Keratinocyte (primary cell): ENCODE data around the gene DEPDC5. TPM values are rescaled to one million over a fixed set of nuclear protein-coding genes. Genes with fewer than 3 reads are reported as not detected.

Experiments
- DNase-seq: peaks from one replicate; pipeline ENCODE4 v3.0.0-alpha.2; 2011; ENCODE audit warnings: low read depth, missing footprints, low spot score
- FAIRE-seq: peaks from 2 replicates; lab custom pipeline; 2011; peaks lifted over from hg19 to GRCh38; lab: Jason Lieb, UNC
- H2AFZ ChIP-seq: 2 replicates; pipeline ENCODE4 v1.6.0; 2012; ENCODE audit warnings: low read length, control low read depth, inconsistent platforms; ENCODE audit not compliant: control insufficient read depth
- H3K27ac ChIP-seq: 2 replicates; pipeline ENCODE4 v1.5.1; 2011; ENCODE audit warnings: low read length; ENCODE audit not compliant: control insufficient read depth, insufficient read depth
- H3K27me3 ChIP-seq: 3 replicates; pipeline ENCODE4 v1.6.0; 2011; ENCODE audit warnings: low read length; ENCODE audit not compliant: control insufficient read depth, insufficient read depth; ENCODE audit errors: extremely low read depth
- H3K36me3 ChIP-seq, 2 experiments: 2 replicates in 1 of 2; 3 replicates in 1 of 2; pipeline ENCODE4 v1.5.1; 2011; ENCODE audit warnings: low read length in 2 of 2, mild to moderate bottlenecking in 1 of 2; ENCODE audit not compliant: control insufficient read depth in 2 of 2, insufficient read depth in 2 of 2; ENCODE audit errors: extremely low read depth in 1 of 2
- H3K4me1 ChIP-seq: 3 replicates; pipeline ENCODE4 v1.5.1; 2011; ENCODE audit warnings: low read length; ENCODE audit not compliant: control insufficient read depth, insufficient read depth; ENCODE audit errors: extremely low read depth
- H3K4me2 ChIP-seq: 3 replicates; pipeline ENCODE4 v1.6.0; 2011; ENCODE audit warnings: low read depth, low read length; ENCODE audit not compliant: control insufficient read depth, insufficient read depth; ENCODE audit errors: extremely low read depth
- H3K4me3 ChIP-seq, 3 experiments: fragments of 200-600 bp in 1 of 3; sonication (generic) in 1 of 3; 2 replicates in 2 of 3; 3 replicates in 1 of 3; pipeline ENCODE4 v1.5.1; 2011 to 2016; ENCODE audit warnings: low read length in 3 of 3, mild to moderate bottlenecking in 3 of 3, control low read depth in 2 of 3, inconsistent platforms in 1 of 3, low read depth in 1 of 3, mixed read lengths in 1 of 3, mixed run types in 1 of 3, moderate library complexity in 1 of 3; ENCODE audit not compliant: control insufficient read depth in 2 of 3, insufficient read depth in 2 of 3; ENCODE audit errors: extremely low read depth in 1 of 3
- H3K79me2 ChIP-seq: 2 replicates; pipeline ENCODE4 v1.6.0; 2012; ENCODE audit warnings: low read length; ENCODE audit not compliant: control insufficient read depth, insufficient read depth
- H3K9ac ChIP-seq: 3 replicates; pipeline ENCODE4 v1.6.0; 2011; ENCODE audit warnings: low read length; ENCODE audit not compliant: control insufficient read depth, insufficient read depth; ENCODE audit errors: extremely low read depth
- H3K9me1 ChIP-seq: 3 replicates; pipeline ENCODE4 v1.6.0; 2011; ENCODE audit warnings: low read length; ENCODE audit not compliant: control insufficient read depth, insufficient read depth; ENCODE audit errors: extremely low read depth
- H3K9me3 ChIP-seq: 2 replicates; pipeline ENCODE4 v1.5.1; 2012; ENCODE audit warnings: low read depth, low read length; ENCODE audit not compliant: control insufficient read depth
- H4K20me1 ChIP-seq: 3 replicates; pipeline ENCODE4 v1.6.0; 2011; ENCODE audit warnings: low read length; ENCODE audit not compliant: control insufficient read depth, insufficient read depth; ENCODE audit errors: extremely low read depth
- CTCF ChIP-seq, 3 experiments: IDR thresholded peaks in 1 of 3; conservative IDR thresholded peaks in 1 of 3; optimal IDR thresholded peaks in 1 of 3; 2 replicates in 2 of 3; 3 replicates in 1 of 3; pipeline versions ENCODE3 to v1.5.1; 2011; ENCODE audit warnings: low read length in 3 of 3, mild to moderate bottlenecking in 3 of 3, moderate library complexity in 2 of 3, control low read depth in 1 of 3, inconsistent platforms in 1 of 3; ENCODE audit not compliant: insufficient read depth in 2 of 3; ENCODE audit errors: extremely low read depth in 1 of 3
- EZH2 ChIP-seq: IDR thresholded peaks from one replicate; pipeline ENCODE4 v1.6.1; 2012; ENCODE audit warnings: inconsistent platforms, mild to moderate bottlenecking, low read length, moderate library complexity
- dilution Hi-C: fragments of 300-500 bp; cut with MboI; formaldehyde crosslinking; loops from one replicate; pipeline ENCODE4 v1.7.0; 2020; ENCODE audit warnings: low sequenced_read_pairs; ENCODE audit not compliant: extremely low pct_ligation_motif_present
- polyA plus RNA-seq, 5 experiments: library from polyadenylated mRNA; depleted of rRNA in 3 of 5; stranded (reverse) in 3 of 5; stranded (forward) in 1 of 5; unstranded in 1 of 5; fragments of >200 nt; gene quantifications; 1 replicate in 1 of 5; 2 replicates in 3 of 5; 3 replicates in 1 of 5; pipeline versions ENCODE4 v1.2.1 to v1.2.3, GENCODE V29; 2011 to 2012; ENCODE audit warnings: missing spikeins in 2 of 5, low read depth in 1 of 5, low replicate concordance in 1 of 5

The DEPDC5 gene
- polyA plus RNA-seq, 1 donor (not counting 4 experiments of a cell fraction or from before 2014, with no cell fraction given) = 9.7 TPM

GRCh38 chr22:31927562-31927961 lies 173.7 kb downstream of the DEPDC5 start:
- DNase-seq (no peak), FAIRE-seq (no peak)
- Histone ChIP-seq H3K36me3 (no peaks in the 10 kb centered on the region), H2AFZ (no peak overlapping the region), H3K27ac (no peak overlapping the region), H3K4me3 (no peak overlapping the region), H3K27me3 (peaks cover 17% of the 10 kb centered on the region), H3K4me1 (no peaks in the 10 kb centered on the region), H3K9ac (no peak overlapping the region), H3K9me3 (no peaks in the 10 kb centered on the region), H3K79me2 (no peaks in the 10 kb centered on the region), H3K4me2 (no peak overlapping the region), H4K20me1 (no peaks in the 10 kb centered on the region), H3K9me1 (no peaks in the 10 kb centered on the region)
- dilution Hi-C loops = no loop called here
- TF ChIP-seq EZH2 (no peak), CTCF (optimal IDR thresholded peaks at IDR 0.05 in 1 of 3, IDR thresholded peaks at IDR 0.05 in 1 of 3, conservative IDR thresholded peaks at IDR 0.05 in 1 of 3; ENCODE audit: extremely low read depth in 1 of 3, insufficient read depth in 2 of 3, low read length in 3 of 3) (no peak)

- Histone ChIP-seq H2AFZ (no peak overlapping the region), H3K9me3 (no peaks in the 10 kb centered on the region), H3K9ac (no peak overlapping the region), H3K4me2 (no peak overlapping the region), H3K9me1 (no peaks in the 10 kb centered on the region), H3K36me3 (no peaks in the 10 kb centered on the region), H3K4me3 (no peak overlapping the region), H3K4me1 (no peaks in the 10 kb centered on the region), H4K20me1 (no peaks in the 10 kb centered on the region), H3K27ac (no peak overlapping the region), H3K27me3 (peaks cover 23% of the 10 kb centered on the region), H3K79me2 (no peaks in the 10 kb centered on the region)
- dilution Hi-C loops = no loop called here
- FAIRE-seq (no peak), DNase-seq (no peak)
- TF ChIP-seq EZH2 (no peak), CTCF (optimal IDR thresholded peaks at IDR 0.05 in 1 of 3, IDR thresholded peaks at IDR 0.05 in 1 of 3, conservative IDR thresholded peaks at IDR 0.05 in 1 of 3; ENCODE audit: extremely low read depth in 1 of 3, insufficient read depth in 2 of 3, low read length in 3 of 3) (no peak)
These were observed 175.5 kb downstream of the DEPDC5 start for GRCh38 chr22:31929167-31929930.
